Neural progenitor cell (in vitro differentiated cells): ENCODE measurements around the gene TSPAN33. TPM values are rescaled to one million over a fixed set of nuclear protein-coding genes. Genes with fewer than 3 reads are reported as not detected.
A peak's percentile ranks its signal among the peaks of the same experiment; 100 is the strongest.

Source experiments
- DNase-seq: peaks from one replicate; pipeline ENCODE4 v3.0.0-alpha.2; 2016; ENCODE audit warnings: low spot score
- H2AFZ ChIP-seq: fragments of 200-600 bp; sonication (generic); replicated peaks from 2 replicates; pipeline ENCODE4 v1.6.1; 2016; ENCODE audit warnings: antibody characterized with exemption
- H3F3A ChIP-seq: fragments of 200-600 bp; sonication (generic); 2 replicates; pipeline ENCODE4 v1.6.1; 2016; ENCODE audit warnings: antibody characterized with exemption, low read depth
- H3K27ac ChIP-seq: fragments of 200-600 bp; sonication (generic); 2 replicates; pipeline ENCODE4 v1.5.1; 2016; ENCODE audit warnings: mild to moderate bottlenecking
- H3K27me3 ChIP-seq: fragments of 200-600 bp; sonication (generic); 2 replicates; pipeline ENCODE4 v1.6.1; 2016; ENCODE audit warnings: mild to moderate bottlenecking, moderate library complexity
- H3K36me3 ChIP-seq: fragments of 200-600 bp; sonication (generic); 2 replicates; pipeline ENCODE4 v1.5.1; 2016
- H3K4me1 ChIP-seq: fragments of 200-600 bp; sonication (generic); 2 replicates; pipeline ENCODE4 v1.6.1; 2016; ENCODE audit warnings: mixed run types
- H3K4me2 ChIP-seq: fragments of 200-600 bp; sonication (generic); 2 replicates; pipeline ENCODE4 v1.6.1; 2016
- H3K4me3 ChIP-seq: fragments of 200-600 bp; sonication (generic); 2 replicates; pipeline ENCODE4 v1.5.1; 2016
- H3K79me2 ChIP-seq: fragments of 200-600 bp; sonication (generic); 2 replicates; pipeline ENCODE4 v1.6.1; 2016; ENCODE audit warnings: low read depth
- H3K9ac ChIP-seq: fragments of 200-600 bp; sonication (generic); 2 replicates; pipeline ENCODE4 v1.6.1; 2016
- H3K9me3 ChIP-seq: fragments of 200-600 bp; sonication (generic); 2 replicates; pipeline ENCODE4 v1.5.1; 2016; ENCODE audit warnings: low read depth
- H4K20me1 ChIP-seq: fragments of 200-600 bp; sonication (generic); 2 replicates; pipeline ENCODE4 v1.6.1; 2016; ENCODE audit warnings: low read depth
- H3K27ac Mint-ChIP-seq: 3 replicates; pipeline ENCODE4 v1.8.0; 2021; ENCODE audit warnings: mixed read lengths
- H3K27me3 Mint-ChIP-seq: 2 replicates; pipeline ENCODE4 v1.8.0; 2022; ENCODE audit warnings: low read depth, mild to moderate bottlenecking, inconsistent platforms, moderate library complexity, mixed read lengths; ENCODE audit not compliant: insufficient read depth
- H3K36me3 Mint-ChIP-seq: 3 replicates; pipeline ENCODE4 v1.8.0; 2021; ENCODE audit warnings: mixed read lengths
- H3K4me1 Mint-ChIP-seq: 3 replicates; pipeline ENCODE4 v1.8.0; 2021; ENCODE audit warnings: mixed read lengths
- H3K4me3 Mint-ChIP-seq: 3 replicates; pipeline ENCODE4 v1.8.0; 2021; ENCODE audit warnings: mild to moderate bottlenecking, moderate library complexity, mixed read lengths
- H3K9me3 Mint-ChIP-seq: 3 replicates; pipeline ENCODE4 v1.8.0; 2020; ENCODE audit warnings: mixed read lengths
- EZH2 ChIP-seq: fragments of 200-600 bp; sonication (generic); IDR thresholded peaks from 2 replicates; pipeline ENCODE4 v1.6.1; 2017; ENCODE audit warnings: antibody characterized with exemption, mild to moderate bottlenecking, moderate library complexity
- EZH2phosphoT487 ChIP-seq: fragments of 200-600 bp; sonication (generic); IDR thresholded peaks from 2 replicates; pipeline ENCODE4 v1.6.1; 2017; ENCODE audit warnings: antibody characterized with exemption
- total RNA-seq: library from RNA; depleted of rRNA; stranded (reverse); fragments of >200 nt; gene quantifications from 2 replicates; pipeline ENCODE4 v1.2.3, GENCODE V29; 2015; ENCODE audit warnings: low replicate concordance
- TF ChIP-seq, protein P1 (sequence below): fragments of 200-600 bp; sonication (generic); IDR thresholded peaks from 2 replicates; pipeline ENCODE4 v1.5.1; 2017; ENCODE audit warnings: antibody characterized with exemption, mild to moderate bottlenecking

The TSPAN33 gene
- total RNA-seq, 1 donor from 2014 or later = 34.5 TPM

- Mint-ChIP-seq H3K4me3 (peak overlapping the region; percentile 86), H3K4me1 (peaks cover 15% of the 10 kb centered on the region), H3K36me3 (peaks cover 2% of the 10 kb centered on the region), H3K27ac (no peak overlapping the region), H3K27me3 (peaks cover 33% of the 10 kb centered on the region), H3K9me3 (no peaks in the 10 kb centered on the region)
- Histone ChIP-seq H3K4me1 (peaks cover 15% of the 10 kb centered on the region), H3K27me3 (peaks cover 31% of the 10 kb centered on the region), H2AFZ (peak overlapping the region; percentile 91), H3K4me3 (peak overlapping the region; percentile 95), H3K79me2 (peaks cover 10% of the 10 kb centered on the region), H3K4me2 (peak overlapping the region; percentile 98), H3F3A (peaks cover 12% of the 10 kb centered on the region), H3K9me3 (no peaks in the 10 kb centered on the region), H3K27ac (no peak overlapping the region), H4K20me1 (peaks cover 7% of the 10 kb centered on the region), H3K9ac (no peak overlapping the region), H3K36me3 (no peaks in the 10 kb centered on the region)
- no peak for DNase-seq
- TF ChIP-seq EZH2 (no peak), EZH2phosphoT487 (no peak)
- TF ChIP-seq, protein P1, sequence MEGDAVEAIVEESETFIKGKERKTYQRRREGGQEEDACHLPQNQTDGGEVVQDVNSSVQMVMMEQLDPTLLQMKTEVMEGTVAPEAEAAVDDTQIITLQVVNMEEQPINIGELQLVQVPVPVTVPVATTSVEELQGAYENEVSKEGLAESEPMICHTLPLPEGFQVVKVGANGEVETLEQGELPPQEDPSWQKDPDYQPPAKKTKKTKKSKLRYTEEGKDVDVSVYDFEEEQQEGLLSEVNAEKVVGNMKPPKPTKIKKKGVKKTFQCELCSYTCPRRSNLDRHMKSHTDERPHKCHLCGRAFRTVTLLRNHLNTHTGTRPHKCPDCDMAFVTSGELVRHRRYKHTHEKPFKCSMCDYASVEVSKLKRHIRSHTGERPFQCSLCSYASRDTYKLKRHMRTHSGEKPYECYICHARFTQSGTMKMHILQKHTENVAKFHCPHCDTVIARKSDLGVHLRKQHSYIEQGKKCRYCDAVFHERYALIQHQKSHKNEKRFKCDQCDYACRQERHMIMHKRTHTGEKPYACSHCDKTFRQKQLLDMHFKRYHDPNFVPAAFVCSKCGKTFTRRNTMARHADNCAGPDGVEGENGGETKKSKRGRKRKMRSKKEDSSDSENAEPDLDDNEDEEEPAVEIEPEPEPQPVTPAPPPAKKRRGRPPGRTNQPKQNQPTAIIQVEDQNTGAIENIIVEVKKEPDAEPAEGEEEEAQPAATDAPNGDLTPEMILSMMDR = peak; percentile 42
Observed at GRCh38 chr7:129144834-129145668, 544 bp downstream of the TSPAN33 start.

GRCh38 chr7:129146237-129146979 lies 1.9 kb downstream of the TSPAN33 start:
- Histone ChIP-seq H3K27ac (no peak overlapping the region), H3K4me1 (peaks cover 24% of the 10 kb centered on the region), H3K79me2 (peaks cover 10% of the 10 kb centered on the region), H3K27me3 (peaks cover 31% of the 10 kb centered on the region), H3K9me3 (no peaks in the 10 kb centered on the region), H3K9ac (no peak overlapping the region), H3K36me3 (no peaks in the 10 kb centered on the region), H4K20me1 (peaks cover 19% of the 10 kb centered on the region), H3F3A (peaks cover 18% of the 10 kb centered on the region), H3K4me3 (no peak overlapping the region), H2AFZ (no peak overlapping the region), H3K4me2 (peak overlapping the region; percentile 98)
- no peaks in the 10 kb centered on the region for H3K9me3 Mint-ChIP-seq
- TF ChIP-seq EZH2 = no peak
- no peak for TF ChIP-seq EZH2phosphoT487
- TF ChIP-seq, protein P1 = no peak
- H3K4me1 Mint-ChIP-seq = peaks cover 21% of the 10 kb centered on the region
- no peak for DNase-seq
- peaks cover 2% of the 10 kb centered on the region for H3K36me3 Mint-ChIP-seq
- peak overlapping the region; percentile 86 for H3K4me3 Mint-ChIP-seq
- H3K27ac Mint-ChIP-seq = no peak overlapping the region
- H3K27me3 Mint-ChIP-seq = peaks cover 33% of the 10 kb centered on the region

DNA sequence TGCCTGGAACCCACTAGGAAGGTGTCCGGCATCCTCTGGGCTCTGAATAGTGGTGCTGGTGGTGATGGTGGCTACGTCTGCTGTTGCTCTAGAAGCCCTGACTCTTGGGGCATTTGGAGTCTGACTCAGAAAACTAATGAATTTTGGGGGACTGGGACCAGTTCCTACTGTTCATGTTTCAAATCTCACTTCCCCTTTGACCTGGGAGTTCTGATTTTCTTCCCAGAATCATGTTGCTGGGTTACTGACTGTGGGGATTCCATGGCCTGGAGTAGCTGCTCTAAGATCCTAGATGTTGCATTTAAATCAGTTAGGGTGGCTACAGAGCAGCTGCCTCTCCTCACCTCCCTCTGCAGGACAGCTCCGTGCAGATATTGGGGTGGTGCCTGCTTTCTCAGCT lies 3.2 kb downstream of the TSPAN33 start:
- no peak overlapping the region for H3K4me3 Mint-ChIP-seq
- peaks cover 10% of the 10 kb centered on the region for H3K79me2 ChIP-seq
- H3F3A ChIP-seq = peaks cover 22% of the 10 kb centered on the region
- H3K4me1 ChIP-seq = peaks cover 24% of the 10 kb centered on the region
- peaks cover 2% of the 10 kb centered on the region for H3K36me3 Mint-ChIP-seq
- H3K27ac ChIP-seq = no peak overlapping the region
- no peak for DNase-seq
- no peak overlapping the region for H3K9ac ChIP-seq
- no peak overlapping the region for H3K4me3 ChIP-seq
- no peaks in the 10 kb centered on the region for H3K9me3 Mint-ChIP-seq
- peaks cover 21% of the 10 kb centered on the region for H3K4me1 Mint-ChIP-seq
- H2AFZ ChIP-seq = no peak overlapping the region
- no peak overlapping the region for H3K27ac Mint-ChIP-seq
- peaks cover 20% of the 10 kb centered on the region for H4K20me1 ChIP-seq
- H3K9me3 ChIP-seq = no peaks in the 10 kb centered on the region
- H3K4me2 ChIP-seq = no peak overlapping the region
- H3K36me3 ChIP-seq = no peaks in the 10 kb centered on the region
- TF ChIP-seq, protein P1 = no peak
- TF ChIP-seq EZH2phosphoT487 (no peak), EZH2 (no peak)
- peaks cover 22% of the 10 kb centered on the region for H3K27me3 ChIP-seq
- H3K27me3 Mint-ChIP-seq = peaks cover 29% of the 10 kb centered on the region
